Aorta (tissue), 5 donors: ENCODE results near the gene ING2. TPM values are rescaled to one million over a fixed set of nuclear protein-coding genes. Genes with fewer than 3 reads are reported as not detected.
"Not testable (repeated sequence)": the region's sequence is repeated elsewhere in the genome, so short reads cannot be mapped to it uniquely, and the experiment has no call there.

Experiments
- ATAC-seq: fragments of 200-7000 bp; cut with Tn5 transposase; one replicate; pipeline ENCODE4 v1.9.1; 2022; ENCODE audit warnings: moderate library complexity; ENCODE audit not compliant: low FRiP score
- DNase-seq, 2 donors: peaks; one replicate each; pipeline ENCODE4 v3.0.0-alpha.2; 2020
- H3K27ac ChIP-seq, 2 donors: one replicate each; pipeline ENCODE4 v1.5.1; 2013; ENCODE audit warnings: low read length in 2 of 2, mild to moderate bottlenecking in 2 of 2, moderate library complexity in 2 of 2, control low read depth in 1 of 2, inconsistent platforms in 1 of 2, low read depth in 1 of 2
- H3K27me3 ChIP-seq, 2 donors: one replicate each; pipeline ENCODE4 v1.6.1; 2013; ENCODE audit warnings: control low read depth in 1 of 2, low read length in 1 of 2, mild to moderate bottlenecking in 1 of 2, moderate library complexity in 1 of 2; ENCODE audit not compliant: insufficient read depth in 2 of 2, control insufficient read depth in 1 of 2
- H3K36me3 ChIP-seq, 2 donors: one replicate each; pipeline ENCODE4 v1.6.1; 2013; ENCODE audit warnings: control low read depth in 1 of 2, low read length in 1 of 2, mild to moderate bottlenecking in 1 of 2; ENCODE audit not compliant: insufficient read depth in 2 of 2, control insufficient read depth in 1 of 2
- H3K4me1 ChIP-seq, 2 donors: one replicate each; pipeline ENCODE4 v1.6.1; 2013; ENCODE audit warnings: low read length in 2 of 2, control low read depth in 1 of 2, mild to moderate bottlenecking in 1 of 2, moderate library complexity in 1 of 2; ENCODE audit not compliant: insufficient read depth in 2 of 2, control insufficient read depth in 1 of 2
- H3K4me3 ChIP-seq, 2 donors: one replicate each; pipeline ENCODE4 v1.5.1; 2013; ENCODE audit warnings: low read length in 2 of 2, control low read depth in 1 of 2, mild to moderate bottlenecking in 1 of 2
- H3K9me3 ChIP-seq: one replicate; pipeline ENCODE4 v1.6.1; 2013; ENCODE audit warnings: mild to moderate bottlenecking, low read length; ENCODE audit not compliant: control insufficient read depth
- WGBS, 2 donors: extraction: QIAGEN DNeasy Blood & Tissue Kit; methylation state at CpG; one replicate each; pipeline ENCODE4 v1.1.7; 2013; 5-methylcytosine and 5-hydroxymethylcytosine counted together
- intact Hi-C, 2 donors: fragments of 100-400 bp; cut with DNase I; formaldehyde crosslinking; loops; one replicate each; pipeline versions ENCODE4 v1.14.2 to v1.15.0; 2022
- long read RNA-seq, 2 donors: library from polyadenylated mRNA; unstranded; transcript quantifications; one replicate each; pipeline ENCODE4 v2.0.0, GENCODE V29; 2020 to 2021
- polyA plus RNA-seq, 2 donors: library from polyadenylated mRNA; stranded (reverse); fragments of 200-250 nt; gene quantifications; one replicate each; pipeline ENCODE4 v1.2.3, GENCODE V29; 2013
- total RNA-seq, 2 donors: library from RNA; stranded (reverse); fragmentation: NEBNext Ultra II Directional; extraction: Animal tissue kit (Norgen Biotek cat#: 25700); gene quantifications; one replicate each; pipeline ENCODE4 v1.2.1, GENCODE V29; 2021
- donor health status: healthy with polysubstance abuse.
- donor health status: Bipolar disorder and iron deficiency.
- donor health status: DM: no; HTN: no; CAD: no.
- donor health status: DM: no; HTN: no; CAD: no.
- donor health status: DM: yes; HTN: yes; CAD: no.

Gene ING2
- total RNA-seq (10 to 100 TPM in 1 of 2 donors, 1 to 10 TPM in 1; 6.3 to 10.0 TPM), polyA plus RNA-seq (10 to 100 TPM in 1 of 2 donors, 1 to 10 TPM in 1; 9.7 to 22.3 TPM)
- long read RNA-seq, donor 1, partial matches to known transcripts: 0 of 2 reads
- long read RNA-seq, donor 1, other reads (novel, unspliced or antisense): 0 of 2 reads
- long read RNA-seq, donor 2, transcript ING2-201 (2 exons, 1,189 nt): major isoform, 7 of 8 reads
- long read RNA-seq, donor 2, partial matches to known transcripts: 0 of 8 reads
- long read RNA-seq, donor 2, other reads (novel, unspliced or antisense): 0 of 8 reads

- no peak for DNase-seq
- no peaks in the 10 kb centered on the region for H3K9me3 ChIP-seq
- H3K27me3 ChIP-seq: no peaks in the 10 kb centered on the region
- 0% methylated on average over 50 to 68 of the region's 68 CpGs for WGBS, 2 donors
- H3K27ac ChIP-seq: peak within 1 kb of the TSS; percentile 59 to 82
- intact Hi-C loops: loop anchor here in 1 of 2 donors (1.0 to 10.0 kb wide), 3 partner anchors 132 to 410 kb away; partner anchors contain the start of genes RWDD4, TRAPPC11 and WWC2
- peak; percentile 90 for ATAC-seq
- H3K4me1 ChIP-seq: no peaks in the 10 kb centered on the region
- peak within 1 kb of the TSS; percentile 86 to 94 for H3K4me3 ChIP-seq
- no peaks in the 10 kb centered on the region for H3K36me3 ChIP-seq
These were observed at the start of gene ING2 for GRCh38 chr4:183504930-183505610. ING2 (plus strand) TSS chr4:183505058; CDS start chr4:183505196, 138 bp downstream.

DNA sequence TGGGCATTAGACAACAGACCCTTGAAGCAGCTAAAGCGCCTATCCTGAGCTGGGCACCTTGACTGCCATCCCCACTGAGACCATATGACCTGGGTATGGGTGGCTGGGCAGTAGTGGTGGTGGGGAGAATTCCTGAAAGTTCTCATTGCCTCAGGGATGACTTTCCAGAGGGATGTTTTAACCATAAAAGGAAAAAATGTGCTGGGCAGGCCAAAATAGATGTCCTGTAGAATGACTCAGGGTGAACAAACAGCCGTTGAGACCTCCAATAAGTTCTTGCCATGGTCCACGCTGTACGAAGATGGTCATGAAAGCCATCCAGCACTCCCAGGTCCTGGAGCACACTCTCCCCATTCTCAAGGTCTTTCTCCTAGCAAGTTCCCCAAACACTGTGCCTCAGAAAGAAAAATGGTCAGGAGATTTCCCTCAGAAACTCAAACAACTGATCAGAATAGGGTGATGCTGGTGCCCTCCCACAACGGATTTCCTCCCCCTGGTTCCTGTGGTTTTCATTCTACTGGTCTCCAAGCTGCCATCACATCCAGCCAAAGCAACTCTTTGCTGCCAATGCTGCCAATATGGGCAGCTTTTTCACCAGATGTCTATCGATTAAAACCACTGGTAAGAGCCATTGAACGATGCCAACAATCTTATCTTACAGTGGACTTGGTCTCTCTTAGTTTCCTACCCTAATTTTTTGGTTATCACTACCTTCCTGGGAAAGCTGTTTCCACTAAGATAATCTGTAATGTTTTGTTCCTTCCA lies 49.2 kb upstream of the ING2 start:
- WGBS, 2 donors: 77 to 82% methylated on average over 7 of the region's 7 CpGs
- ATAC-seq (no peak), DNase-seq (no peak)
- no peak overlapping the region for H3K4me3 ChIP-seq
- peaks cover 0 to 1% of the 10 kb centered on the region in 2 donors for H3K4me1 ChIP-seq
- no peak overlapping the region for H3K27ac ChIP-seq
- peaks cover 0 to 1% of the 10 kb centered on the region in 2 donors for H3K36me3 ChIP-seq
- H3K27me3 ChIP-seq: no peaks in the 10 kb centered on the region
- H3K9me3 ChIP-seq: no peaks in the 10 kb centered on the region
- intact Hi-C loops: no loop called here

GRCh38 chr4:183458005-183458404 lies 46.9 kb upstream of the ING2 start:
- Histone ChIP-seq H3K36me3 (peaks cover 0 to 1% of the 10 kb centered on the region in 2 donors), H3K4me1 (peaks cover 0 to 1% of the 10 kb centered on the region in 2 donors), H3K27ac (no peak overlapping the region), H3K9me3 (no peaks in the 10 kb centered on the region), H3K4me3 (no peak overlapping the region), H3K27me3 (no peaks in the 10 kb centered on the region)
- intact Hi-C loops: no loop called here
- ATAC-seq (no peak), DNase-seq (no peak)
- WGBS, 2 donors: 78 to 85% methylated on average over 5 of the region's 5 CpGs

- not testable (repeated sequence) for DNase-seq
These were observed 40.8 kb upstream of the ING2 start for GRCh38 chr4:183463903-183464619.

GRCh38 chr4:183465879-183466278 lies 39.0 kb upstream of the ING2 start:
- DNase-seq, H3K36me3 ChIP-seq, intact Hi-C loops, H3K4me1 ChIP-seq, H3K27ac ChIP-seq, H3K4me3 ChIP-seq, H3K9me3 ChIP-seq, ATAC-seq, H3K27me3 ChIP-seq: not testable (repeated sequence)
- 24 to 49% methylated on average over 5 of the region's 5 CpGs for WGBS, 2 donors

More at GRCh38 chr4:183463903-183464619, 40.8 kb upstream of the ING2 start:
- H3K4me3 ChIP-seq, H3K4me1 ChIP-seq, intact Hi-C loops, H3K27ac ChIP-seq, H3K9me3 ChIP-seq, H3K36me3 ChIP-seq, ATAC-seq, H3K27me3 ChIP-seq: not testable (repeated sequence)
- 78 to 90% methylated on average over 11 of the region's 11 CpGs for WGBS, 2 donors

DNA sequence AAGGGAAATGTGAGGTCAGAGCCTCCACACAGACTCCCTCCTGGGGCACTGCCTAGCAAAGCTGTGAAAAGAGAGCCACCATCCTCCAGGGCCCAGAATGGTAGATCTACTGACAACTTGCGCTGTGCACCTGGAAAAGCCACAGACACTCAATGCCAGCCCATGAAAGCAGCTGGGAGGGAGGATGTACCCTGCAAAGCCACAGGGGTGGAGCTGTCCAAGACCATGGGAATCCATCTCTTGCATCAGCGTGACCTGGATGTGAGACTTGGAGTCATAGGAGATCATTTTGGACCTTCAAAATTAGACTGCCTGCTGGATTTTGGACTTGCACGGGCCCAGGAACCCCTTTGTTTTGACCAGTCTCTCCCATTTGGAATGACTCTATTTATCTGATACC lies 37.6 kb upstream of the ING2 start:
- WGBS, 2 donors: 96 to 97% methylated on average over 3 of the region's 3 CpGs

DNA sequence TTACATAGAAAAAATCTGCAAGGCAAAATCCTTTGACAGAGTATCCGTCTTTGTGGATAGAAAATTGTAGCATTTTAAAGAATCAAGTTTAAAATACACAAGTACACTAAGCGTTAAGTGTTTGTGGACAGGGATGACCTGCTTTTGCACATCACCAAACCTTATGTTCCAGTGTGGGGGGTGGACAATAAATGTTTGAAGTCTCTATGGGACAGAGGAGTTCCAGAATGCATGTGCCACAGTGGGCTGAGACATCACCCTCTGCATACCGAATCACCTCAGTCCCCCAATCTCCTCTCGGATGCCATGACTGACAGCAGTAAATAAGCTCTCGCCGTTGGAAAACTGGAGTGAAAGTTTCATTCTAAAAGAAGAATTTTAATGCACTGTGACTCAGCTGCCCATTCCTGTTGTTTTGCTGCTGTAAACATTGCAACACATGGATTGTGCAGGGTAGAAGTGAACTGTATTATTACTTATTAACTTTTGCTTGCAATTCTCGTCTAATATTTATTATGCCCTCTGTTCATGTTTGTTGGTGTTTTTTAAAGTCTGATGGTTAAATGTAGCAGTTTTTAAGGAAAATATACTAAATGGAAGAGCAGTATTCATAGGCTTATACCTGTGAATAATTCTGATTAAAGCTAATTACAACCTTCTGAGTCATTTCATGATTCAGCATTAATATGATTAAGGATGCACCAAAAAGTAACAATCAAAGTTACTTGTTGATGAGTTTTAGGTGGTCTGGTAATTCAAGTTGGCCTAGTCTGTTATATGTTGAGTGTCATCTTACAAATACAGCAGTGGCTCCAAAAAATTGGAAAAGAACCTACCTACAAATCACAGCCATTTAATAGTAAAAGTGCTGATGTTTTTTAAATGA lies 36.4 kb upstream of the ING2 start:
- intact Hi-C loops: no loop called here
- H3K27ac ChIP-seq: no peak overlapping the region
- no peaks in the 10 kb centered on the region for H3K27me3 ChIP-seq
- DNase-seq (no peak), ATAC-seq (no peak)
- no peaks in the 10 kb centered on the region for H3K36me3 ChIP-seq
- H3K4me3 ChIP-seq: no peak overlapping the region
- WGBS, 2 donors: 74 to 79% methylated on average over 7 of the region's 7 CpGs
- no peaks in the 10 kb centered on the region for H3K9me3 ChIP-seq
- peaks cover 0 to 1% of the 10 kb centered on the region in 2 donors for H3K4me1 ChIP-seq

More for the DNA sequence above, 37.6 kb upstream of the ING2 start:
- H3K27ac ChIP-seq: no peak overlapping the region
- no peak for ATAC-seq
- no peak overlapping the region for H3K4me3 ChIP-seq
- no peak for DNase-seq
- no peaks in the 10 kb centered on the region for H3K4me1 ChIP-seq
- H3K27me3 ChIP-seq: no peaks in the 10 kb centered on the region
- H3K9me3 ChIP-seq: no peaks in the 10 kb centered on the region
- intact Hi-C loops: no loop called here
- H3K36me3 ChIP-seq: no peaks in the 10 kb centered on the region
